ENCODE data around the gene MED13L.

DNA sequence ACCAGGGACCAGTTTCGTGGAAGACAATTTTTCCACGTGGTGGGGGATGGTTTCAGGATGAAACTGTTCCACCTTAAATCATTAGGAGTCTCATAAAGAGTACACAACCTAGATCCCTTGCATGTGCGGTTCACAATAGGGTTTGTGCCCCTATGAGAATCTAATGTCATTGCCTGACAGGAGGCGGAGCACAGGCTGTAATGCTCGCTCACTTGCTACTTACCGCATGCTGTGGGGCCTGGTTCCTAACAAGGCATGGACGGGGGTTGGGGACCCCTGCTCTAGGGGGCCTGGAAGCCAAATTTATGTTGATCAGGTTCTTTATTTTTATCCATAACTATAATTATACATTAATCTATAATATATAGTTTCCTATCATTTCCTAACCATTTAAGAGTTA is 315.3 kb downstream of the MED13L start:
- TF ChIP-seq, protein P1, sequence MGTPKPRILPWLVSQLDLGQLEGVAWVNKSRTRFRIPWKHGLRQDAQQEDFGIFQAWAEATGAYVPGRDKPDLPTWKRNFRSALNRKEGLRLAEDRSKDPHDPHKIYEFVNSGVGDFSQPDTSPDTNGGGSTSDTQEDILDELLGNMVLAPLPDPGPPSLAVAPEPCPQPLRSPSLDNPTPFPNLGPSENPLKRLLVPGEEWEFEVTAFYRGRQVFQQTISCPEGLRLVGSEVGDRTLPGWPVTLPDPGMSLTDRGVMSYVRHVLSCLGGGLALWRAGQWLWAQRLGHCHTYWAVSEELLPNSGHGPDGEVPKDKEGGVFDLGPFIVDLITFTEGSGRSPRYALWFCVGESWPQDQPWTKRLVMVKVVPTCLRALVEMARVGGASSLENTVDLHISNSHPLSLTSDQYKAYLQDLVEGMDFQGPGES (IDR thresholded peaks at IDR 0.05; ENCODE audit: low read depth, low read length) = no peak
- no peak for TF ChIP-seq EP300 (IDR thresholded peaks at IDR 0.05; ENCODE audit: borderline replicate concordance in 1 of 2, low read depth in 1 of 2, low read length in 1 of 2)
- no peak for TF ChIP-seq YY1 (IDR thresholded peaks at IDR 0.05; ENCODE audit: low read depth)
- TF ChIP-seq POLR2AphosphoS5 (IDR thresholded peaks at IDR 0.05; ENCODE audit: low read depth, low read length) = no peak
- TF ChIP-seq FOXM1 (IDR thresholded peaks at IDR 0.05; ENCODE audit: low read depth) = no peak
- TF ChIP-seq RCOR1 (IDR thresholded peaks at IDR 0.05; ENCODE audit: low read length) = no peak
- no peak for TF ChIP-seq RFX5 (IDR thresholded peaks at IDR 0.05; ENCODE audit: low read length)
- TF ChIP-seq, protein P2, sequence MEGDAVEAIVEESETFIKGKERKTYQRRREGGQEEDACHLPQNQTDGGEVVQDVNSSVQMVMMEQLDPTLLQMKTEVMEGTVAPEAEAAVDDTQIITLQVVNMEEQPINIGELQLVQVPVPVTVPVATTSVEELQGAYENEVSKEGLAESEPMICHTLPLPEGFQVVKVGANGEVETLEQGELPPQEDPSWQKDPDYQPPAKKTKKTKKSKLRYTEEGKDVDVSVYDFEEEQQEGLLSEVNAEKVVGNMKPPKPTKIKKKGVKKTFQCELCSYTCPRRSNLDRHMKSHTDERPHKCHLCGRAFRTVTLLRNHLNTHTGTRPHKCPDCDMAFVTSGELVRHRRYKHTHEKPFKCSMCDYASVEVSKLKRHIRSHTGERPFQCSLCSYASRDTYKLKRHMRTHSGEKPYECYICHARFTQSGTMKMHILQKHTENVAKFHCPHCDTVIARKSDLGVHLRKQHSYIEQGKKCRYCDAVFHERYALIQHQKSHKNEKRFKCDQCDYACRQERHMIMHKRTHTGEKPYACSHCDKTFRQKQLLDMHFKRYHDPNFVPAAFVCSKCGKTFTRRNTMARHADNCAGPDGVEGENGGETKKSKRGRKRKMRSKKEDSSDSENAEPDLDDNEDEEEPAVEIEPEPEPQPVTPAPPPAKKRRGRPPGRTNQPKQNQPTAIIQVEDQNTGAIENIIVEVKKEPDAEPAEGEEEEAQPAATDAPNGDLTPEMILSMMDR (IDR thresholded peaks at IDR 0.05) = no peak
- TF ChIP-seq NFIC (IDR thresholded peaks at IDR 0.05; ENCODE audit: borderline replicate concordance) = no peak
- TF ChIP-seq SMC3 (IDR thresholded peaks at IDR 0.05; ENCODE audit: low read depth, low read length) = no peak
- no peak for TF ChIP-seq EZH2phosphoT487 (IDR thresholded peaks at IDR 0.05; ENCODE audit: borderline replicate concordance, low read depth)
- TF ChIP-seq MEF2A (IDR thresholded peaks at IDR 0.05; ENCODE audit: borderline replicate concordance, low read depth) = no peak
- TF ChIP-seq JUND (IDR thresholded peaks at IDR 0.05) = no peak
- no peak for TF ChIP-seq RXRA (IDR thresholded peaks at IDR 0.05; ENCODE audit: borderline replicate concordance, low read depth)

Data from SK-N-SH (cell line).